NCI-H1092 (cell line): ENCODE results near the gene COL24A1.
"Not testable (repeated sequence)": the region's sequence is repeated elsewhere in the genome, so short reads cannot be mapped to it uniquely, and the experiment has no call there.

Experiments
- DNase-seq: peaks from one replicate; lab custom pipeline; 2025; lab: John Stamatoyannopoulos, UW

The COL24A1 gene

GRCh38 chr1:86152887-86153286 is 3.7 kb downstream of the COL24A1 start:
- no peak for DNase-seq

GRCh38 chr1:86151427-86151826 is 5.1 kb downstream of the COL24A1 start:
- no peak for DNase-seq

- DNase-seq, result no peak
Observed at GRCh38 chr1:86150553-86151055, 6.0 kb downstream of the COL24A1 start.

DNA sequence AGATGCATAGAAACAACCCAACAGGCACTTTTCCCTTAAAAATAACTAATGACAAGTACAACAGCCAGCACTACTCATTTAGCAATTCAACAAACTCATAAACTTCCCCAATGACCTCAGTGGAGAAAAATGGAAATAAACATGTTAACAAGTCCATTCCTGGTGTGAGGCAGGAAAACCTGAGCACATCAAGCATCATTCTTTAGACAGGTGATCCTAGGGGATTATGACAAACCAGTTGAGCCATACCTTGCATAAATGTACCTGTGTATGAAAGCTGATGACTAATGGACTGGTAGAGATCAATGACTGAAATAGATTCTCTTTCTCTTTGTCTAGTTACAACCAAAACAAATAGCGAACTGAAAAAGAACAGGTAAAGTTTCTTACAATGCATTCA is 7.0 kb downstream of the COL24A1 start:
- no peak for DNase-seq

- no peak for DNase-seq
Observed at GRCh38 chr1:86147755-86148154, 8.8 kb downstream of the COL24A1 start.

- DNase-seq, result no peak
Observed at GRCh38 chr1:86146566-86146965, 10.0 kb downstream of the COL24A1 start.

DNA sequence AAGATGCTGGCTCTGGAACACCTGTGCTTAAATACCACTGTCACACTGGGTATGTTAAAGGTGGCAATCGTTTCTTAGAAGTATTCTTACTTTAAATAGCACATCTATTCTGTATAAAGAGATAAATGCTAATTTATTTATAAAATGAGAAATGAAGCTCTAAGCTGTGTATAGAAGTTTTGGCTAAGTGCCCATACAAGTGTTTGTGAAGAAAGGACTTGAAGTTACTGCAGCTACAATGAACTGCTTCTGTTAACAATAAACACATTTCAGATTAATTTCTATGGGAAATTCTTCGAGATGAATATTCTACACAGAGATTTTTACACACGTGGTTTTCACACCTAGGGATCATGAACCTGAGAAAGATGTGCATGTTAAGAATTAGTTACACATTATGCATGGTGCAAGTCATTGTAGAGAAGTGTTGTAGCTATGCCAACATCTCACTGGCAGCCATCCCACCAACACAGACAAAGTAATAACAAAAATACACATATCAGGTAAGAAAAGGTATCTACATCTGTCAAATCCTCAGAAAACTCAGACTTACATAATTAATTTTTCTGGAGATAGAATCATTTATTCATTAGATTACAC is 16.2 kb downstream of the COL24A1 start:
- DNase-seq, result no peak

- DNase-seq, result no peak
Observed at GRCh38 chr1:86138746-86139145, 17.8 kb downstream of the COL24A1 start.

GRCh38 chr1:86137436-86137835 is 19.1 kb downstream of the COL24A1 start:
- no peak for DNase-seq

GRCh38 chr1:86119214-86119764 is 37.3 kb downstream of the COL24A1 start:
- no peak for DNase-seq

DNA sequence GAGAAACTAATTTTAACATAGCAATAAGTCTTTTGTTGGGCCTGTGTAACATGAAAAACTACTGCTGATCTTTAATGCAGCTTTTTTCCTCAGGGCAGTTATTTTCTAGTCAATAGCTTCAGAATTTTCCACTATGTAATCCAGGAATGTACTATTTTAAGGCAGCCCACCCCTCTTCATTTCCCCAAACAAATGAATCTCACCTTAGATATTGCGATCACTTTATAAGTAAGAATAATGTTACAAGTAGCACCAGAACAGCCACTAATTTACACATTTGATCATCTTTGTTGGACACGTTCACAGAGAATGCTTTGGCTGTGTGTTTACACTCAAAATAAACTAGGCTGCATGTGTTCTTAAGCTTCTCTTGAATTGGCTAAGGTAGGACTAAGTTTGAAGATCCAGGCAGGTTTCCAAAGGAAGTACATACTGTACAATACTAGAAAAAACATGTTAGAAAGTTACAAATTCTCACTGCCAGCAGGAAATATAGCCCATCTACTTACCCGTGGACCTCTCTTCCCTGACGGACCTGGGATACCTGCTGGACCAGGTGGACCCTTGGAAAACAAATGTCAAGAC is 41.7 kb downstream of the COL24A1 start:
- DNase-seq, result no peak

GRCh38 chr1:86114236-86114635 is 42.3 kb downstream of the COL24A1 start:
- no peak for DNase-seq

- DNase-seq, result not testable (repeated sequence)
Observed at GRCh38 chr1:86111590-86111989, 45.0 kb downstream of the COL24A1 start.

DNA sequence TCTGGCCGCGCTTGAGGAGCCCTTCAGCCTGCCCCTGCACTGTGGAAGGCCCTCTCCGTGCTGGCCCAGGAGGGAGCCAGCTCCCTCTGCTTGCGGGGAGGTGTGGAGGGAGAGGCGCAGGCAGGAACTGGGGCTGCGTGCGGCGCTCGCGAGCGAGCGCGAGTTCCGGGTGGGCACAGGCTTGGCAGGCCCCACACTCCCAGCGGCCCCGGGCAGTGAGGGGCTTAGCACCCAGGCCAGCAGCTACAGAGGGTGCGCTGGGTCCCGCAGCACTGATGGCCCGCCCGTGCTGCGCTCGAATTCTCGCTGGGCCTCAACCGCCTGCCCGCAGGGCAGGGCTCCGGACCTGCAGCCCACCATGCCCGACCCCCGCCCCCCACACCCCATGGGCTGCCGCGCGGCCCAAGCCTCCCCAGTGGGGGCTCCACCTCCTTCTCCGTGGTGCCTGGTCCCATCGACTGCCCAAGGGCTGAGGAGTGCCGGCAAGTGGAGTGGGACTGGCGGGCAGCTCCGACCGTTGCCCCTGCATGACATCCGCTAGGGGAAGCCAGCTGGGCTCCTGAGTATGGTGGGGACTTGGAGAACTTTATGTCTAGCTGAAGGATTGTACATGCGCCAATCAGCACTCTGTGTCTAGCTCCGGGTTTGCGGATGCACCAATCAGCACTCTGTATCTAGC is 46.0 kb downstream of the COL24A1 start:
- no peak for DNase-seq

GRCh38 chr1:86105533-86105866 is 51.1 kb downstream of the COL24A1 start:
- DNase-seq, result no peak

DNA sequence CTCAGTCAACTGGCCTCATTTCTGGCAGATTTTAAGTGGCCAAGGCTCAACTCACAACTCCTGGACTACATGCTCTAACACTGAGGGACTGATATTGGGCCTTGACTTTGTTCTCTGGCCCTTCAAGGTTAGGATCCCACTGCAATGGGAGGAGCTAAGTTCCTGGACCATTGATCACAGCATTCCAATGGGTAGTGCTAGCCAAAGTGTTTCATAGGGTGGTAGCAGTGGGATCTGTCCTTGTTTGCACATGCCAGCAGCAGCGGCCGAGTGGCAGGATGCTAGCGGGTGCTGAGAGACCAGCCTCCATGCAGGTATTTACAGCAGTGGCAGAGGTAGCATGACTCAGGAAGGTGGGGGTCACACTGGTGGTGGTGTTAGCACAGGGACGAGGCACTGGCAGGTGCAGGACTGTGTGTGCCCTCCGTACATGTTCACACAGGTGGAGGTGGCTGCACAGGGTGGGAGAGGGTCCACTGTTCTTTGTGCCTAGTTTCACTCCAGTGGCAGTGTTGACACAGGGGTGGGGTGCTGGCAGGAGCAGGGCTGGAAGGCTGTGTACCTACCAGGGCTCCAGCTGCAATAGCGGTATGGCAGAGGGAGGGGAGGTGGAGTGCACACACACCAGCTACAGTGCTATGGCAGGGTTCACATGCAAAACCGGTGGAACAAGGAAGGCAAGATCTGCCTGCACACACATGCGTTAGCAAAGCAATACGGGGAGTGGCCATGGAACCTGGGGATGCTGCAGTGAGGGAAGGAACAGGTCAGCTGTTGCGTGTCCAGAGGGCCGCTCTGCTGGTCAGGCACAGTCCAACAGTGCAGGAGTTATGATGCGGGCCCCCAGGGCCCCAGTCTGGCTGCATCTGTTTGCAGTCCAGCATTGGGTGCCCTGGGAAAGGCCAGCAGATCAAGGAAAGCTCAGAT is 51.7 kb downstream of the COL24A1 start:
- no peak for DNase-seq

GRCh38 chr1:86101616-86102015 is 55.0 kb downstream of the COL24A1 start:
- no peak for DNase-seq

DNA sequence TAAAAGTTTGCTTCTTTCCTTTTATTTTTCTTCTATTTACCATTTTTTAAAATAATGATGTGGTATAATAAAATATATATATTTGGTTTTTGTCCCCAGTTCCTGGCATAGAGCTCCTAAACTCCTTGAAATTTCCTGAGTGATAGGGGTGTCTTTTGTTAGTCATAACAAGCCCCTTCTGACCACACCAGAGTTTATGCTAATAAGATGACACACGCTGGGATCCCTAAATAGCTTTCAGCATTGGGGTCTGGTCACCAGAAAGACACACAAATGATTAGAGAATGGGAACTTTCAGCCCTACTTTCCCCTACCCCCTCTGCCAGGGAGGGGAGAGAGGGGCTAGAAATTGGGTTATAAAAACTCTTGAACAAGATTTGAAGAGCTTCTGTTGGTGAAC is 56.2 kb downstream of the COL24A1 start:
- no peak for DNase-seq

DNA sequence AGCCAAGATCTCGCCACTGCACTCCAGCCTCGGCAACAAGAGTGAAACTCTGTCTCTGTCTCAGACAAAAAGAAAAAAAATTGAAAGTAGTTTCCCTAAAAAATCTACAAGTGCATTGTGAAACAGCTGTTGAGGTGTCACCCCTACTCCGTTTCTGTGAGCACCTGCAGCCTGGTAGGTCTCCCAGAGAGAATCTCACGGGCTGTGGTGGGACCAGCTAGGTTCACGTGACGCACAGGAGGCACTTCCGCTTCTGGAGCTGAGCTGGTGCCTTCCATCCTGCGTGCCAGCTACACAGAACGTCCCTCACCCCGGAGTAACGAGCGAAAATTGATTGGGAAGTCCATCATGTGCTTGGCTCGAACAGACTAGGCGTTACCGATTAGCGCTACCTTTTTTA is 66.8 kb downstream of the COL24A1 start:
- no peak for DNase-seq

- no peak for DNase-seq
Observed at GRCh38 chr1:86085741-86086409, 70.7 kb downstream of the COL24A1 start.

DNA sequence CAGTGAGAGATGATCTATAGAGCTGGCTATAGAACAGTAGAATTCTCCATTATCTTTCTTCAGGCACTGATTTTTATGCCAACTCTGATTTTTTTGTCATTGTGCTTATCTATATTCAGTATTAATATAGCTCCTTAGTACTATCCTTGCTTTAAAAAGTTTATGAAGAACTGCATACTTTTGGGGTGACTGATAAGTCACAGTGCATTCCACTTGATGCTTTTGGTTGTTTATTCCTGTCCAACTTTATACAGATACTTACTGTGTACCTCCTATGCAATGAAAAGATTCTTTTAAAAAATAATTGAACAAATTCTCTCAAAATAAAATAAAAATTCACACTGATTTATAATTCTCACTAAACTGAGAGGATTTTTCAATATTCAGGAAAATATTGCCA is 71.6 kb downstream of the COL24A1 start:
- no peak for DNase-seq

GRCh38 chr1:86082183-86082582 is 74.4 kb downstream of the COL24A1 start:
- DNase-seq, result no peak
